Neural cell (in vitro differentiated cells): ENCODE data around the gene MYLK. TPM values are rescaled to one million over a fixed set of nuclear protein-coding genes. Genes with fewer than 3 reads are reported as not detected.

ENCODE experiments used
- H2AFZ ChIP-seq: fragments of 200-600, 300-800 bp; sonication (generic), shearing (Covaris generic); 2 replicates; pipeline ENCODE4 v1.6.0; 2014; ENCODE audit warnings: low read depth, mild to moderate bottlenecking, antibody characterized with exemption, low read length, moderate library complexity
- H3F3A ChIP-seq: fragments of 200-600 bp; shearing (Covaris generic); 2 replicates; pipeline ENCODE4 v1.6.1; 2016; ENCODE audit warnings: mild to moderate bottlenecking, moderate library complexity, mixed read lengths, antibody characterized with exemption, low read length; ENCODE audit not compliant: insufficient read depth, poor library complexity, severe bottlenecking
- H3K27ac ChIP-seq: fragments of 200-600, 300-800 bp; sonication (generic), shearing (Covaris generic); 2 replicates; pipeline ENCODE4 v1.5.1; 2014; ENCODE audit warnings: mild to moderate bottlenecking, low read length, moderate library complexity
- H3K27me3 ChIP-seq: fragments of 300-800, 200-600 bp; sonication (generic), shearing (Covaris generic); 2 replicates; pipeline ENCODE4 v1.6.0; 2014; ENCODE audit warnings: mild to moderate bottlenecking, low read depth, low read length, moderate library complexity; ENCODE audit not compliant: insufficient read depth
- H3K36me3 ChIP-seq: fragments of 300-800, 200-600 bp; sonication (generic), shearing (Covaris generic); 2 replicates; pipeline ENCODE4 v1.5.1; 2014; ENCODE audit warnings: mild to moderate bottlenecking, antibody characterized with exemption, low read length, moderate library complexity; ENCODE audit not compliant: insufficient read depth
- H3K4me2 ChIP-seq: fragments of 300-800, 200-600 bp; sonication (generic), shearing (Covaris generic); 2 replicates; pipeline ENCODE4 v1.6.0; 2014; ENCODE audit warnings: mild to moderate bottlenecking, low read length
- H3K4me3 ChIP-seq: fragments of 300-800, 200-600 bp; sonication (generic), shearing (Covaris generic); 2 replicates; pipeline ENCODE4 v1.5.1; 2014; ENCODE audit warnings: mild to moderate bottlenecking, low read length, moderate library complexity
- H3K79me2 ChIP-seq: fragments of 200-600 bp; shearing (Covaris generic); replicated peaks from 2 replicates; pipeline ENCODE4 v1.6.0; 2014; ENCODE audit warnings: mild to moderate bottlenecking, low read length, moderate library complexity; ENCODE audit not compliant: insufficient read depth
- H3K9ac ChIP-seq: fragments of 300-800, 200-600 bp; sonication (generic), shearing (Covaris generic); 2 replicates; pipeline ENCODE4 v1.6.1; 2016; ENCODE audit warnings: mild to moderate bottlenecking, low read length, mixed read lengths
- H3K9me2 ChIP-seq: fragments of 200-600 bp; shearing (Covaris generic); 2 replicates; pipeline ENCODE4 v1.6.1; 2016; ENCODE audit warnings: mild to moderate bottlenecking, low read length, mixed read lengths; ENCODE audit not compliant: insufficient read depth
- H3K9me3 ChIP-seq: fragments of 200-600, 300-800 bp; sonication (generic), shearing (Covaris generic); 2 replicates; pipeline ENCODE4 v1.6.1; 2016; ENCODE audit warnings: mild to moderate bottlenecking, mixed run types, low read length, moderate library complexity, mixed read lengths
- H4K20me1 ChIP-seq: fragments of 200-600 bp; shearing (Covaris generic); 2 replicates; pipeline ENCODE4 v1.6.1; 2016; ENCODE audit warnings: mild to moderate bottlenecking, mixed run types; ENCODE audit not compliant: insufficient read depth
- EP300 ChIP-seq: fragments of 450-650 bp; conservative IDR thresholded peaks from 2 replicates; pipeline ENCODE4 v1.6.1; 2014; ENCODE audit warnings: antibody characterized with exemption, mild to moderate bottlenecking, moderate library complexity; ENCODE audit not compliant: poor library complexity, severe bottlenecking
- EZH2 ChIP-seq: fragments of 200-600, 300-800 bp; shearing (Covaris generic), sonication (generic); IDR thresholded peaks from 2 replicates; pipeline ENCODE4 v1.6.1; 2014; ENCODE audit warnings: antibody characterized with exemption, low read length, borderline replicate concordance, mild to moderate bottlenecking; ENCODE audit not compliant: insufficient read depth, poor library complexity, severe bottlenecking
- MXI1 ChIP-seq: fragments of 450-650 bp; conservative IDR thresholded peaks from 2 replicates; pipeline ENCODE4 v1.6.1; 2014; ENCODE audit warnings: antibody characterized with exemption, mild to moderate bottlenecking; ENCODE audit not compliant: poor library complexity, severe bottlenecking
- POLR2AphosphoS5 ChIP-seq: IDR thresholded peaks from 2 replicates; pipeline ENCODE4 v1.6.1; 2012
- RAD21 ChIP-seq: fragments of 450-650 bp; conservative IDR thresholded peaks from 2 replicates; pipeline ENCODE4 v1.6.1; 2014; ENCODE audit warnings: antibody characterized with exemption, mild to moderate bottlenecking, moderate library complexity
- SMC3 ChIP-seq: fragments of 450-650 bp; conservative IDR thresholded peaks from 2 replicates; pipeline ENCODE4 v1.6.1; 2014; ENCODE audit warnings: antibody characterized with exemption, mild to moderate bottlenecking, moderate library complexity; ENCODE audit not compliant: poor library complexity
- TAF1 ChIP-seq: IDR thresholded peaks from 2 replicates; pipeline ENCODE4 v1.6.1; 2012; ENCODE audit warnings: low read depth
- polyA plus RNA-seq: library from polyadenylated mRNA; depleted of rRNA; stranded (reverse); fragments of >200 nt; gene quantifications from 2 replicates; pipeline ENCODE4 v1.2.3, GENCODE V29; 2014
- TF ChIP-seq, protein P1 (sequence below): IDR thresholded peaks from 2 replicates; pipeline ENCODE4 v1.6.1; 2012; ENCODE audit warnings: borderline replicate concordance
- TF ChIP-seq, protein P2 (sequence below): fragments of 450-650 bp; IDR thresholded peaks from 2 replicates; pipeline ENCODE4 v1.5.1; 2014; ENCODE audit warnings: antibody characterized with exemption, mild to moderate bottlenecking, moderate library complexity; ENCODE audit not compliant: poor library complexity, severe bottlenecking

MYLK gene
- polyA plus RNA-seq, 1 donor from 2014 or later, result 0.43 TPM

DNA sequence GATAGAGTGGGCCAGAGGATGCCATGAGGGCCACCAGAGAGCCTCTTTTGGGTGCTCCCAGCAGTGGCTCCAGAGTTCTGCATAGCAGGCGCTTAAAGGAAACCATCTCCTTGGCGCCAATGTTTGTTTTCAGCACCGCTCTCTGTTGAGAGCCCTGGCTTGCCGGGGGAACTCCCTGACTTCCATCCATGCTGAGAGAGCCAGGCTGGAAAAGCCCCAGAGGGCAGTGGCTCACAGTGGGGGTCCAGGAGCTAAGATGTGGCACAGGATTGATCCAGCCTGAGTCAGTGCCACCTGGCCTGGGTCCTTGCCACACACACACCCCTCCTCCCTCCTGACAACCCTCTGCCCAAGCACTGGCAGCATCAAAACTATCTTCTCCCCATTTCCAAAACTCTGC lies 248.9 kb downstream of the MYLK start:
- no peak overlapping the region for H3K4me3 ChIP-seq
- no peak overlapping the region for H3K27ac ChIP-seq
- no peak overlapping the region for H3K9ac ChIP-seq
- H3K79me2 ChIP-seq, result no peaks in the 10 kb centered on the region
- no peak overlapping the region for H3K4me2 ChIP-seq
- no peaks in the 10 kb centered on the region for H3F3A ChIP-seq
- H4K20me1 ChIP-seq, result no peaks in the 10 kb centered on the region
- H3K27me3 ChIP-seq, result no peaks in the 10 kb centered on the region
- TF ChIP-seq MXI1 (no peak), POLR2AphosphoS5 (no peak), RAD21 (no peak), TAF1 (no peak), EZH2 (no peak), SMC3 (no peak), EP300 (no peak)
- TF ChIP-seq, protein P1, sequence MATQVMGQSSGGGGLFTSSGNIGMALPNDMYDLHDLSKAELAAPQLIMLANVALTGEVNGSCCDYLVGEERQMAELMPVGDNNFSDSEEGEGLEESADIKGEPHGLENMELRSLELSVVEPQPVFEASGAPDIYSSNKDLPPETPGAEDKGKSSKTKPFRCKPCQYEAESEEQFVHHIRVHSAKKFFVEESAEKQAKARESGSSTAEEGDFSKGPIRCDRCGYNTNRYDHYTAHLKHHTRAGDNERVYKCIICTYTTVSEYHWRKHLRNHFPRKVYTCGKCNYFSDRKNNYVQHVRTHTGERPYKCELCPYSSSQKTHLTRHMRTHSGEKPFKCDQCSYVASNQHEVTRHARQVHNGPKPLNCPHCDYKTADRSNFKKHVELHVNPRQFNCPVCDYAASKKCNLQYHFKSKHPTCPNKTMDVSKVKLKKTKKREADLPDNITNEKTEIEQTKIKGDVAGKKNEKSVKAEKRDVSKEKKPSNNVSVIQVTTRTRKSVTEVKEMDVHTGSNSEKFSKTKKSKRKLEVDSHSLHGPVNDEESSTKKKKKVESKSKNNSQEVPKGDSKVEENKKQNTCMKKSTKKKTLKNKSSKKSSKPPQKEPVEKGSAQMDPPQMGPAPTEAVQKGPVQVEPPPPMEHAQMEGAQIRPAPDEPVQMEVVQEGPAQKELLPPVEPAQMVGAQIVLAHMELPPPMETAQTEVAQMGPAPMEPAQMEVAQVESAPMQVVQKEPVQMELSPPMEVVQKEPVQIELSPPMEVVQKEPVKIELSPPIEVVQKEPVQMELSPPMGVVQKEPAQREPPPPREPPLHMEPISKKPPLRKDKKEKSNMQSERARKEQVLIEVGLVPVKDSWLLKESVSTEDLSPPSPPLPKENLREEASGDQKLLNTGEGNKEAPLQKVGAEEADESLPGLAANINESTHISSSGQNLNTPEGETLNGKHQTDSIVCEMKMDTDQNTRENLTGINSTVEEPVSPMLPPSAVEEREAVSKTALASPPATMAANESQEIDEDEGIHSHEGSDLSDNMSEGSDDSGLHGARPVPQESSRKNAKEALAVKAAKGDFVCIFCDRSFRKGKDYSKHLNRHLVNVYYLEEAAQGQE, result no peak
- TF ChIP-seq, protein P2, sequence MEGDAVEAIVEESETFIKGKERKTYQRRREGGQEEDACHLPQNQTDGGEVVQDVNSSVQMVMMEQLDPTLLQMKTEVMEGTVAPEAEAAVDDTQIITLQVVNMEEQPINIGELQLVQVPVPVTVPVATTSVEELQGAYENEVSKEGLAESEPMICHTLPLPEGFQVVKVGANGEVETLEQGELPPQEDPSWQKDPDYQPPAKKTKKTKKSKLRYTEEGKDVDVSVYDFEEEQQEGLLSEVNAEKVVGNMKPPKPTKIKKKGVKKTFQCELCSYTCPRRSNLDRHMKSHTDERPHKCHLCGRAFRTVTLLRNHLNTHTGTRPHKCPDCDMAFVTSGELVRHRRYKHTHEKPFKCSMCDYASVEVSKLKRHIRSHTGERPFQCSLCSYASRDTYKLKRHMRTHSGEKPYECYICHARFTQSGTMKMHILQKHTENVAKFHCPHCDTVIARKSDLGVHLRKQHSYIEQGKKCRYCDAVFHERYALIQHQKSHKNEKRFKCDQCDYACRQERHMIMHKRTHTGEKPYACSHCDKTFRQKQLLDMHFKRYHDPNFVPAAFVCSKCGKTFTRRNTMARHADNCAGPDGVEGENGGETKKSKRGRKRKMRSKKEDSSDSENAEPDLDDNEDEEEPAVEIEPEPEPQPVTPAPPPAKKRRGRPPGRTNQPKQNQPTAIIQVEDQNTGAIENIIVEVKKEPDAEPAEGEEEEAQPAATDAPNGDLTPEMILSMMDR, result no peak
- no peaks in the 10 kb centered on the region for H3K9me3 ChIP-seq
- no peaks in the 10 kb centered on the region for H3K9me2 ChIP-seq
- no peak overlapping the region for H2AFZ ChIP-seq
- H3K36me3 ChIP-seq, result no peaks in the 10 kb centered on the region

DNA sequence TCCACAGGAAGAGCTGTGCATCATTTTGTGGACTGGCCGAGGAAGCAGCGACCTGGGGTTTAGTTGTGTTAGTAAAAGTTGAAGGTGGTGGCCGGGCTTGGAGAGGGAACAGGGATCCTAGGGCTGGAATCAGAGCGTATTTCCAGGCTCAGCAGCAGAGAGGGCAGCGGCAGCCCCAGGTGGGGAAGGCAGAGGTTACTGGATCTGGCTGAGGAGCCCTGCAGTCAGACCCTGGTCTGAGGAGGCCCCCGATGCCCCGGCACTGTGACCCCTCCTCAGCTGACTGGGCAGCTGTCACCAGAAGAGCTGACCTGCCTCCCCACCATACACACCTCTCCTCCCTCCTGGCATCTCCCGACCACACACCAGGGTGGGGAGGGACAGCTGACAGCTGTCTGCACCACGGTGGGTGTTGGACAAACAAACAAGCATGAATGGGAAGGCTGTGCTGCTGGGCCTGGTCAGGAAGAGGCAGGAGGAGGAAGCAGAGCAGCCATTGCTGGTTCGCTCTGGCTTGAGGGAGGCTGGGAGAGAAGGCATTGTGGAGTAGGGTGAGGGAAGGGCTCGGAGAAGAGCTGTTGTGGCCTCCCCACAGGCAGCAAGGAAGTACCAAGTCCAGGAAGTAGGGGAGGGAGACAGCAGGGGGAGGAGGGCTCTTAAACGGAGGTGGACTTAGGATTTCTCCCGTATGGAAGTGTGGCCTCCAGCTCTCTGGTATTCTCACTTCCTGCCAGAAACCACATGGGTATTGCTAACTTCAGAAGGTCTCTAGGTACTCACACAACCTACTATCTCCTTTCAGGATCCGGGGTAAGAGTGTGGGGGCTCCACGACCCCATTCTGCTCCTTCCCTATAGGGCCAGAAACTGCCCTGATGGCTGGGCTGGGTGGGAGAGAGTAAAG lies 249.7 kb downstream of the MYLK start:
- Histone ChIP-seq H3K4me3 (no peak overlapping the region), H3K27me3 (no peaks in the 10 kb centered on the region), H3K9me2 (no peaks in the 10 kb centered on the region), H3K9ac (no peak overlapping the region), H4K20me1 (no peaks in the 10 kb centered on the region), H3F3A (no peaks in the 10 kb centered on the region), H2AFZ (no peak overlapping the region), H3K27ac (no peak overlapping the region), H3K79me2 (no peaks in the 10 kb centered on the region), H3K36me3 (no peaks in the 10 kb centered on the region), H3K4me2 (no peak overlapping the region), H3K9me3 (no peaks in the 10 kb centered on the region)
- TF ChIP-seq MXI1 (no peak), POLR2AphosphoS5 (no peak)
- TF ChIP-seq, protein P1, result no peak
